PC-3 (cell line): ENCODE results near the gene SLC2A9. TPM values are rescaled to one million over a fixed set of nuclear protein-coding genes. Genes with fewer than 3 reads are reported as not detected.

Source experiments
- ATAC-seq: fragments of 200-7000 bp; cut with Tn5 transposase; 2 replicates; pipeline ENCODE4 v1.9.1; 2020; ENCODE audit warnings: mild to moderate bottlenecking, moderate library complexity
- BruUV-seq: library from RNA; stranded (reverse); fragments of 400-500 nt; replicated peaks from 2 replicates; lab custom pipeline; 2021; lab: Mats Ljungman, UMichigan
- CTCF ChIA-PET: fragments of 300-600 bp; sonication (Branson Sonifier 250); formaldehyde crosslinking; loops from one replicate; lab custom pipeline; 2022; ENCODE audit warnings: antibody characterized with exemption; lab: Charles Lee
- POLR2A ChIA-PET: fragments of 300-600 bp; sonication (Branson Sonifier 250); formaldehyde crosslinking; loops from one replicate; lab custom pipeline; 2022; ENCODE audit warnings: antibody characterized with exemption; ENCODE audit not compliant: unreplicated experiment; lab: Charles Lee
- DNase-seq: peaks from one replicate; pipeline ENCODE4 v3.0.0-alpha.2; 2015
- H2AFZ ChIP-seq: fragments of 300-600 bp; sonication (generic); 2 replicates; pipeline ENCODE4 v1.6.0; 2016; ENCODE audit warnings: antibody characterized with exemption, low read length
- H3F3A ChIP-seq: fragments of 300-600 bp; sonication (generic); one replicate; pipeline ENCODE4 v1.6.0; 2017; ENCODE audit warnings: antibody characterized with exemption, low read length, control low read depth, mild to moderate bottlenecking; ENCODE audit not compliant: unreplicated experiment
- H3K27ac ChIP-seq: fragments of 300-600 bp; sonication (generic); 2 replicates; pipeline ENCODE4 v1.5.1; 2016; ENCODE audit warnings: mild to moderate bottlenecking, low read length
- H3K27me3 ChIP-seq: fragments of 300-600 bp; sonication (generic); 2 replicates; pipeline ENCODE4 v1.6.1; 2016; ENCODE audit warnings: low read length, mixed read lengths
- H3K36me3 ChIP-seq: fragments of 300-600 bp; sonication (generic); 2 replicates; pipeline ENCODE4 v1.6.1; 2016; ENCODE audit warnings: low read depth, mixed run types, low read length, mixed read lengths
- H3K4me1 ChIP-seq: fragments of 300-600 bp; sonication (generic); 2 replicates; pipeline ENCODE4 v1.5.1; 2016; ENCODE audit warnings: low read length; ENCODE audit not compliant: insufficient read depth
- H3K4me2 ChIP-seq: fragments of 300-600 bp; sonication (generic); 2 replicates; pipeline ENCODE4 v1.6.0; 2016; ENCODE audit warnings: low read length
- H3K4me3 ChIP-seq: fragments of 300-600 bp; sonication (generic); 2 replicates; pipeline ENCODE4 v1.5.1; 2016; ENCODE audit warnings: mild to moderate bottlenecking, low read length, mixed read lengths
- H3K79me2 ChIP-seq: fragments of 300-600 bp; sonication (generic); 2 replicates; pipeline ENCODE4 v1.6.1; 2017; ENCODE audit warnings: low read length, mixed read lengths
- H3K9ac ChIP-seq: fragments of 300-600 bp; sonication (generic); 2 replicates; pipeline ENCODE4 v1.6.0; 2016; ENCODE audit warnings: mild to moderate bottlenecking, low read length
- H3K9me2 ChIP-seq: fragments of 300-600 bp; sonication (generic); replicated peaks from 2 replicates; pipeline ENCODE4 v1.6.1; 2016; ENCODE audit warnings: mixed run types, low read length, mixed read lengths
- H3K9me3 ChIP-seq: fragments of 300-600 bp; sonication (generic); 2 replicates; pipeline ENCODE4 v1.6.1; 2016; ENCODE audit warnings: low read length, mixed read lengths
- H4K20me1 ChIP-seq: fragments of 300-600 bp; sonication (generic); 2 replicates; pipeline ENCODE4 v1.6.1; 2016; ENCODE audit warnings: low read length, mixed read lengths
- CTCF ChIP-seq: fragments of 300-600 bp; sonication (generic); conservative IDR thresholded peaks from 2 replicates; pipeline ENCODE4 v1.5.1; 2017; ENCODE audit warnings: antibody characterized with exemption, low read depth, mild to moderate bottlenecking, low read length
- EZH2 ChIP-seq: fragments of 300-600 bp; sonication (generic); IDR thresholded peaks from one replicate; pipeline ENCODE4 v1.6.1; 2017; ENCODE audit warnings: antibody characterized with exemption, mild to moderate bottlenecking, low read length; ENCODE audit not compliant: unreplicated experiment
- EZH2phosphoT487 ChIP-seq: fragments of 300-600 bp; sonication (generic); IDR thresholded peaks from 2 replicates; pipeline ENCODE4 v1.6.1; 2018; ENCODE audit warnings: mild to moderate bottlenecking, antibody characterized with exemption, low read length, borderline replicate concordance
- intact Hi-C: fragments of 100-400 bp; cut with micrococcal nuclease; formaldehyde crosslinking; loops from 2 replicates; pipeline ENCODE4 v1.9.0; 2023
- total RNA-seq: library from RNA; depleted of rRNA; stranded (reverse); fragments of >200 nt; gene quantifications from 2 replicates; pipeline ENCODE4 v1.2.3, GENCODE V29; 2014

Gene SLC2A9
- total RNA-seq, 1 experiment from 2014 or later: 0.11 TPM

DNA sequence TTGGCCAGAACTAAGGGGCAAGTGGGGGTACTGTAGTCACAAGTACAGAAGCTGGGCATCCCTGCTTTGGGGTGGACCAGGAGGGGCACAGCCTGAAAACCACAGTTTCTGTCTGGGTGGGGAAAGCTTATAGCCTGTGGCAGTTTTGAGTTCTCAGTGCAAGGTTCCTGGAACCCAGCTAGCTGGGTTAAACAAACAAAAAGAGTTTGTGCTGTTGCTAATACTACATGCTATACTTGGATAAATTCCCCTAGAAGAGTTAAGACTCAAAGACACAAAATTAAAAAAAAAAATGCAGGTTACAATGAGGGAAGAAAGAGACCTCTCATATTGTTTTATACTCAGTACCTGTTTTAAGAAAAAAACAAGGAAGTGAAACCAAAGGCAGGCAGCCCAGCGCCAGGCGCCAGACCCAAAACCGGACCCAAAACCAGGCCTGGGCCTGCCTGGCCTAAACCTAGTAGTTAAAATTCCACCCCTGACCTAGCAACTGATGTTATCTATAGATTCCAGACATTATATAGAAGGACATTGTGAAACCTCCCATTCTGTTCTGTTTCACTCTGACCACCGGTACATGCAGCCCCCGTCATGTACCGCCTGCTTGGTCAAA, 50.8 kb downstream of the SLC2A9 start:
- TF ChIP-seq EZH2phosphoT487 (no peak), EZH2 (no peak), CTCF (no peak)
- intact Hi-C loops: no loop called here
- no peaks in the 10 kb centered on the region for H4K20me1 ChIP-seq
- no peak overlapping the region for H3K27ac ChIP-seq
- H3K4me3 ChIP-seq: no peak overlapping the region
- no peak overlapping the region for H3K4me2 ChIP-seq
- no peaks in the 10 kb centered on the region for H3K9me2 ChIP-seq
- no peak for DNase-seq
- no peaks in the 10 kb centered on the region for H3K4me1 ChIP-seq
- H3K9ac ChIP-seq: no peak overlapping the region
- H3K36me3 ChIP-seq: no peaks in the 10 kb centered on the region
- no peaks in the 10 kb centered on the region for H3K79me2 ChIP-seq
- no peaks in the 10 kb centered on the region for H3K9me3 ChIP-seq
- no peaks in the 10 kb centered on the region for H3F3A ChIP-seq
- POLR2A ChIA-PET: no interaction called here
- no TSS peak for BruUV-seq
- H2AFZ ChIP-seq: no peak overlapping the region
- no peaks in the 10 kb centered on the region for H3K27me3 ChIP-seq
- no peak for ATAC-seq
- CTCF ChIA-PET: no interaction called here

DNA sequence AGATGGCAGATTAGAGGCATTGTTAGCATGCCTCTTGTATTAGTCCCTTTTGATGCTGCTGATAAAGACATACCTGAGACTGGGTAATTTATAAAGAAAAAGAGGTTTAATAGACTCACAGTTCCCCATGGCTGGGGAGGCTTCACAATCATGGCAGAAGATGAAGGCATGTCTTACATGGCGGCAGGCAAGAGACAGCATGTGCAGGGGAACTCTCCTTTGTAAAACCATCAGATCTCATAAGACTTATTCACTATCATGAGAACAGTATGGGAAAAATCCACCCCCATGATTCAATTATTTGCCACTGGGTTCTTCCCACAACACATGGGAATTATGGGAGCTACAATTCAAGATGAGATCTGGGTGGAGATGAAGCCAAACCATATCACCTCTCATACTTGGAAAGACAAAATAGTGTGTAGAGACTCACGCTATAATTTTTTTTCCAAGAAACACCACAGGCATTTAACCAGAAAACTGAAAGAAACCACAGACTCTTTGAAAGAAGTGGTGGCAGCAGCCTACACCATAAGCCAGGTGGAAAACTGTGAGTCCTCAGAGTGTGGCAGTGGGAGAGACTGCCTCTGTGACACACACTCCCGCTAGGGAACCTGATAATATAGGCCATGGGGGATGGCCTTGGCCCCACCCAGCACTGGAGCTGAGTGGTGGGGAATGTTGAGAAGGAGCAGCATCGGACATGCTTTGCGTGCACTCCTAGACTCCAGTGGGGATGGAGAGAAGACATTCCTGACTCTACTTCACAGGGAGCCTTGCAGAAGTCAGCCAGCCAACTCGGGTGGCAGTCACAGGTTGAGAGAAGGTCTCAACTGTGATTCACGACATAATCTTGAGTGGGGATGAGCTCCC, 51.5 kb downstream of the SLC2A9 start:
- Histone ChIP-seq H3K4me2 (no peak overlapping the region), H3K27me3 (no peaks in the 10 kb centered on the region), H2AFZ (no peak overlapping the region), H3K4me1 (no peaks in the 10 kb centered on the region), H3K27ac (no peak overlapping the region), H3K9me2 (no peaks in the 10 kb centered on the region), H3K4me3 (no peak overlapping the region), H4K20me1 (no peaks in the 10 kb centered on the region), H3F3A (no peaks in the 10 kb centered on the region), H3K9ac (no peak overlapping the region), H3K36me3 (no peaks in the 10 kb centered on the region), H3K79me2 (no peaks in the 10 kb centered on the region), H3K9me3 (no peaks in the 10 kb centered on the region)
- ATAC-seq (no peak), DNase-seq (no peak)
- intact Hi-C loops: no loop called here
- TF ChIP-seq EZH2phosphoT487: no peak
- no peak for TF ChIP-seq EZH2
- no peak for TF ChIP-seq CTCF
- POLR2A ChIA-PET: no interaction called here
- CTCF ChIA-PET: no interaction called here
- no TSS peak for BruUV-seq

DNA sequence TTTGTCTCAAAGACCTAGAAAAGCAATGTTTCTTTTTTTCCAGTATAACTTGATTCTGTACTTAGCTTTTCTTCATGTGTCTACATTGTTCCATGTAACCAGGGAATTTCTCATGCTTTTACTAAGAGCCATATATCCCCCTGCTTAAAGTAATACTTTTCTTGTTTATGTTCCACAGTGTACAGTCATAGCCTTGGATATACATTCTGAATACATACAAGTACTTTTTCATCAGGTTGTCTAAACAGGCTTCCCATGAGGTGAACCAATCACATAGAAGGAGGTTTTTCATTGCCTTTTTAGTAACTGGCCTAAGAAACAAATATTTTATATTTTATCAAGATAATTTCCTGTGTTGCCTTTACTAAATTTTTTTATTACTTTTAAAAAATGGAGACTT, 52.8 kb downstream of the SLC2A9 start:
- H3K27ac ChIP-seq: no peak overlapping the region
- H4K20me1 ChIP-seq: no peaks in the 10 kb centered on the region
- no peak overlapping the region for H3K4me3 ChIP-seq
- no peaks in the 10 kb centered on the region for H3F3A ChIP-seq
- CTCF ChIA-PET: no interaction called here
- no TSS peak for BruUV-seq
- H3K9ac ChIP-seq: no peak overlapping the region
- H3K9me2 ChIP-seq: no peaks in the 10 kb centered on the region
- no peak for DNase-seq
- POLR2A ChIA-PET: no interaction called here
- no peaks in the 10 kb centered on the region for H3K79me2 ChIP-seq
- no peak overlapping the region for H3K4me2 ChIP-seq
- intact Hi-C loops: no loop called here
- no peaks in the 10 kb centered on the region for H3K9me3 ChIP-seq
- no peak overlapping the region for H2AFZ ChIP-seq
- no peak for TF ChIP-seq CTCF
- TF ChIP-seq EZH2phosphoT487: no peak
- TF ChIP-seq EZH2: no peak
- no peaks in the 10 kb centered on the region for H3K27me3 ChIP-seq
- H3K36me3 ChIP-seq: no peaks in the 10 kb centered on the region
- no peaks in the 10 kb centered on the region for H3K4me1 ChIP-seq
- ATAC-seq: no peak
